Measurements from ENCODE around the gene KLK14.

Gene KLK14

GRCh38 chr19:51036519-51036918 is 46.2 kb downstream of the KLK14 start:
- DNase-seq = no peak

- peak; percentile 53 for DNase-seq
These were observed 48.0 kb downstream of the KLK14 start, which contains the start of gene KLK12 for GRCh38 chr19:51034704-51035103. Gene KLK12 (minus strand): TSS chr19:51035002. CDS start chr19:51034621, 381 bp downstream.

DNA sequence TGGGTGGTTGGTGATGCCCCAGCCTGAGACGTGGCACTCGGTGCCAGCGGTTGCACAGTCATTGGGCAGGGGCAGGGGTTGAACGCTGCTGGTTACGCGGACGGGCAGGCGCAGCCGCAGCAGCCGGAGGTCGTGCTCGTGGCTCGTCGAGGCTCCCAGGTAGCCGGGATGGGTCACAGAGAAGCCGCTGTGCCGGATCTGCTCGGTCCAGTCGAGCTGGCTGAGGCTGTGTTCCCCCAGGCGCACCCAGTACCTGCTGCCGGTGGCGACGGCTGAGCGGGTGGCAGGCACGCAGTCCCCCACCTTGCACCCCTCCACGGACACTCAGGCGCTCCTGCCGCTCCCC is 50.8 kb downstream of the KLK14 start:
- no peak for DNase-seq

DNA sequence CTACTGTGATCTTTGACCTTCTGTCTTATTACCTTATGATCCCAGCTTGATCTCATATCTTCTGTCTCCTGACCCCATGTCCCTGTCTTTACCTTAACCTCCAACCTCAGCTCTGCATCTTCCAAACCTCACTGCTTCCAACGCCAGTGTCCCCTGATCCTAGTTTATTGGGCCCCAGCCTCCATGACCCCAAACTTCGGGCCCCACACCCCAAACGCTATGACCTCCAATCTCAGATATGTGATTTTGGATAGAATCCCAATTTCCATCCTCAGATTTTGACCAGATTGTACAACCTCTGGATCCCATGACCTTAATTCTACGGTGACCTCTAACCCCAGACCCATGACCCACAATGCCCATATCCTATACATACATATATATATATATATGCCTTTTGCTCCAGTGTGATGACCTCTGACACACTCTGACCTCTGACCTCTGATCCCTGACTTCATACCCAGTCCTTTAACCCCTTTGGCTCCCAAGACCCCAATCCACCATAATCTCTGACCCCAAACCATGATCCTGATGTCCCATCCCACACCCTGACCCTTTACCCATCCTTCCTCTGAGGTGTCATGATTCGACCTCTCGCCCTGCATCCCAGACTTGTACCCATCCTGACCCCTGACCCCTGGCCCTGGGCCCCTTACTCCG is 51.3 kb downstream of the KLK14 start:
- DNase-seq = no peak

DNA sequence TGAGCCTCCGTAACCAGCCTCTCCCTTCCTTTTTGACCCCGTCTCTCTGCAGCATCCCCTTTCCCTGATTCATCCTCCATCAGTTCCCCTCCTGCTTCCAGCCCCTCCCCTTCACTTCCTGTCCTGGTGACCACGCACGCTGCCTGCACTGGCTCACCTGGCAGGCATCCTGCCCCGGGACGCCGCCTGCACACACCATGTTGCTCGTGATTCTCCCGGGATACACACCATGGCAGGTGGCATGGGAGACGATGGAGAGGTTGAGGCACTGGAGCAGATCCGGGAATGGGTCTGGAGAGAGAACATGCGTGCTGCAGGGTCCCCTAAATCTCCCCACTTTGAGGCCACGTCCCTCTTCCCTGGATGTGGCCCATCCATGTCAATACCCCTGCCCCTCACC is 52.1 kb downstream of the KLK14 start:
- no peak for DNase-seq

- no peak for DNase-seq
These were observed 53.0 kb downstream of the KLK14 start for GRCh38 chr19:51029718-51030117.
